Measurements from ENCODE around the gene TMEM168. TPM values are rescaled to one million over a fixed set of nuclear protein-coding genes. Genes with fewer than 3 reads are reported as not detected.

Gene TMEM168
- total and polyA plus RNA-seq, 12 donors, result 5.1 to 32.0 (median 20.7) TPM

DNA sequence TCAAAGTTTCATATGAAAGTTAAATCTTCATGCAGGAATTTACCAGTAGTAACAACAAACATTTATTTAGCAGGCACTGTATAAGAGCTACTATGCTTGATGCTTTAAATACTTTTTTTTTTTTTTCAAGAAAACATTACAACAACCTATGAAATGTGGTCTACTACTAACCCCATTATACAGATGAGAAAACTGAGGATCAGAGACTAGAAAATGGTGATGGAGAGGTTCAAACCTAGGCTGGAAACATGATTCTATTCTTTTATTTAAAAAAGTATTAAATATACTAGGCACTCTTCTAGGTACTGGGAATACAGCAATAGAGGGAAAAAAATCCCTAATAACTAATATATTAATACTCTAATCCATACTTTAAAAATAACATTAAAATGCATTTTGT is 40.6 kb upstream of the TMEM168 start:
- Histone ChIP-seq H3K4me3 (no peak overlapping the region), H3K36me3 (replicated peaks in 1 of 2) (no peaks in the 10 kb centered on the region)
- DNase-seq, result no peak

DNA sequence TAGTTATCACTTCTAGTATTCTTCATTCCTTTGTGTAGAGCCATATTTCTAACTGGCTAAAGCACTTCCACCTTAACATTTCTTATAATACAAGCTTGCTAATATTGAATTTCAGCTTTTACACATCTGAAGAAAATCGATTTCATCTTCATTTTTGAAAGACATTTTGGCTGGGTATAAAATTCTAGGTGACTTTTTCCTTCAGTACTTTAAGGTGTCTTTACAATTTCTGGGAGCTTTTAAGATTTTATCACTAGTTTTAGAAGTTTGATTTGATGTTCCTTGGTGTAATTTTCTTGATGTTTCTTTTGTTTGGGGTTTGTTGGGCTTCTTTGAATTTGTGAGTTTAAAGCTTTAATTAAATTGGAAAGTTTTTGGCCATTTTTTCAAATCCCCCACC is 38.5 kb upstream of the TMEM168 start:
- DNase-seq, result no peak
- intact Hi-C loops (cut with DNase I), result no loop called here
- H3K4me1 ChIP-seq (replicated peaks in 1 of 2), result no peaks in the 10 kb centered on the region
- H3K36me3 ChIP-seq (replicated peaks in 1 of 2), result no peaks in the 10 kb centered on the region
- H3K9me3 ChIP-seq (replicated peaks in 1 of 3), result peaks cover 0 to 10% (median 9%) of the 10 kb centered on the region in 3 donors
- no peaks in the 10 kb centered on the region for H3K27me3 ChIP-seq
- no peak overlapping the region for H3K4me3 ChIP-seq
- no peak overlapping the region for H3K27ac ChIP-seq
- TF ChIP-seq, protein P1, sequence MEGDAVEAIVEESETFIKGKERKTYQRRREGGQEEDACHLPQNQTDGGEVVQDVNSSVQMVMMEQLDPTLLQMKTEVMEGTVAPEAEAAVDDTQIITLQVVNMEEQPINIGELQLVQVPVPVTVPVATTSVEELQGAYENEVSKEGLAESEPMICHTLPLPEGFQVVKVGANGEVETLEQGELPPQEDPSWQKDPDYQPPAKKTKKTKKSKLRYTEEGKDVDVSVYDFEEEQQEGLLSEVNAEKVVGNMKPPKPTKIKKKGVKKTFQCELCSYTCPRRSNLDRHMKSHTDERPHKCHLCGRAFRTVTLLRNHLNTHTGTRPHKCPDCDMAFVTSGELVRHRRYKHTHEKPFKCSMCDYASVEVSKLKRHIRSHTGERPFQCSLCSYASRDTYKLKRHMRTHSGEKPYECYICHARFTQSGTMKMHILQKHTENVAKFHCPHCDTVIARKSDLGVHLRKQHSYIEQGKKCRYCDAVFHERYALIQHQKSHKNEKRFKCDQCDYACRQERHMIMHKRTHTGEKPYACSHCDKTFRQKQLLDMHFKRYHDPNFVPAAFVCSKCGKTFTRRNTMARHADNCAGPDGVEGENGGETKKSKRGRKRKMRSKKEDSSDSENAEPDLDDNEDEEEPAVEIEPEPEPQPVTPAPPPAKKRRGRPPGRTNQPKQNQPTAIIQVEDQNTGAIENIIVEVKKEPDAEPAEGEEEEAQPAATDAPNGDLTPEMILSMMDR (IDR thresholded peaks at IDR 0.05), result no peak
- TF ChIP-seq POLR2A (IDR thresholded peaks at IDR 0.05), result no peak
- WGBS, 4 donors, result 91 to 99% (median 93%) methylated on average over 1 of the region's 1 CpG

More for the DNA sequence above, 40.6 kb upstream of the TMEM168 start:
- Histone ChIP-seq H3K27me3 (no peaks in the 10 kb centered on the region), H3K9me3 (replicated peaks in 1 of 3) (peaks cover 0 to 10% (median 9%) of the 10 kb centered on the region in 3 donors), H3K4me1 (replicated peaks in 1 of 2) (no peaks in the 10 kb centered on the region), H3K27ac (no peak overlapping the region)
- intact Hi-C loops (cut with DNase I), result no loop called here
- TF ChIP-seq, protein P1 (IDR thresholded peaks at IDR 0.05), result no peak
- TF ChIP-seq POLR2A (IDR thresholded peaks at IDR 0.05), result no peak

DNA sequence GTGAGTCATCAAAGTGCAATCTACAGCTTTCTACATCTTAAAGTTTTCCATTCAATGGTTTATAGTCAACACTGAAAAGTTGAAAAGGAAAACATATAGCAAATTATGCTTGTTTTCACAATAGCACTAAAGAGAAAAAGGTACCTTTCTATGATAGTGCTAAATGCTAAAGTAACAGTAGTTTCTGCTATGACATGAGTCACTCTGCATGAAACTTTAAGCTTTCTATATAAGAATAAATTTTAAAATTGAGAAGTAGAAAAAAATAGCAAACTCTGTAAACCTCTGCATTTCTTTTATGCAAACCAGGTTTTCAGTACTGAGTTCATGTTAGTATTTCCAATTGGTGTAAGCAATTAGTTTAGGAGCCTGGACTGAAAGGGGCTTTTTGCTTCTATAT is 31.2 kb upstream of the TMEM168 start:
- TF ChIP-seq POLR2A (IDR thresholded peaks at IDR 0.05), result no peak
- TF ChIP-seq, protein P1 (IDR thresholded peaks at IDR 0.05), result no peak
- Histone ChIP-seq H3K27me3 (no peaks in the 10 kb centered on the region), H3K4me3 (no peak overlapping the region), H3K27ac (no peak overlapping the region), H3K9me3 (replicated peaks in 1 of 3) (no peaks in the 10 kb centered on the region), H3K36me3 (replicated peaks in 1 of 2) (no peaks in the 10 kb centered on the region), H3K4me1 (replicated peaks in 1 of 2) (no peaks in the 10 kb centered on the region)
- DNase-seq, result no peak
- intact Hi-C loops (cut with DNase I), result no loop called here

DNA sequence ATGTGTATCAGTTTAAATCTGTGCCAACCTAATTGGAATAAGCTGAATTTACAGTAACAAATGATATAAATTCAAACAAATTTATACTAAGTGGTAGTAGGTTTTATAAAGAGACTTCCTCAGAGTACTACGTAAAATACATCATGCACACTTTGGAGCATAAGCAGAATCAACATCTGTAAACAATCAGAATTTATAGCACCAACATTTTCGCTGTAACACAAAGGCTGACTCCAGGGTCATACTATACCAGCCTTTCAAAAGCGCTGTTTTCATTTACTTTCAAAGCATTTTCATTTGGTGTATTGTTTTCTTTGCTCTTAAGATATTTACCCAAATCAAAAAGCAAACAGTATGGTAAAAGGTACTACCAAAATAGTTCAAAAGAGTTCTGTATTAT is 29.3 kb upstream of the TMEM168 start:
- Histone ChIP-seq H3K36me3 (replicated peaks in 1 of 2) (no peaks in the 10 kb centered on the region), H3K27me3 (no peaks in the 10 kb centered on the region), H3K27ac (no peak overlapping the region), H3K9me3 (replicated peaks in 1 of 3) (no peaks in the 10 kb centered on the region), H3K4me3 (no peak overlapping the region), H3K4me1 (replicated peaks in 1 of 2) (no peaks in the 10 kb centered on the region)
- no peak for DNase-seq
- intact Hi-C loops (cut with DNase I), result no loop called here
- WGBS, 4 donors, result 92 to 99% (median 96%) methylated on average over 3 of the region's 3 CpGs
- TF ChIP-seq, protein P1 (IDR thresholded peaks at IDR 0.05), result no peak
- no peak for TF ChIP-seq POLR2A (IDR thresholded peaks at IDR 0.05)
